ENCODE data around the gene LRRC4. TPM values are rescaled to one million over a fixed set of nuclear protein-coding genes. Genes with fewer than 3 reads are reported as not detected.

Gene LRRC4
- total RNA-seq, 4 donors from 2014 or later = 0.29 to 2.5 (median 1.2) TPM

GRCh38 chr7:128033246-128033645, 2.0 kb upstream of the LRRC4 start:
- Histone ChIP-seq H3K27ac (no peak overlapping the region), H3K36me3 (no peaks in the 10 kb centered on the region), H3K4me3 (no peak overlapping the region), H3K9me3 (no peaks in the 10 kb centered on the region), H3K27me3 (no peaks in the 10 kb centered on the region), H3K4me1 (peaks cover 5 to 6% of the 10 kb centered on the region in 2 donors)
- intact Hi-C loops (cut with DNase I; ENCODE audit: low total_unique reads) = no loop called here
- no peak for DNase-seq
- no peak for TF ChIP-seq POLR2A (IDR thresholded peaks at IDR 0.05)

DNA sequence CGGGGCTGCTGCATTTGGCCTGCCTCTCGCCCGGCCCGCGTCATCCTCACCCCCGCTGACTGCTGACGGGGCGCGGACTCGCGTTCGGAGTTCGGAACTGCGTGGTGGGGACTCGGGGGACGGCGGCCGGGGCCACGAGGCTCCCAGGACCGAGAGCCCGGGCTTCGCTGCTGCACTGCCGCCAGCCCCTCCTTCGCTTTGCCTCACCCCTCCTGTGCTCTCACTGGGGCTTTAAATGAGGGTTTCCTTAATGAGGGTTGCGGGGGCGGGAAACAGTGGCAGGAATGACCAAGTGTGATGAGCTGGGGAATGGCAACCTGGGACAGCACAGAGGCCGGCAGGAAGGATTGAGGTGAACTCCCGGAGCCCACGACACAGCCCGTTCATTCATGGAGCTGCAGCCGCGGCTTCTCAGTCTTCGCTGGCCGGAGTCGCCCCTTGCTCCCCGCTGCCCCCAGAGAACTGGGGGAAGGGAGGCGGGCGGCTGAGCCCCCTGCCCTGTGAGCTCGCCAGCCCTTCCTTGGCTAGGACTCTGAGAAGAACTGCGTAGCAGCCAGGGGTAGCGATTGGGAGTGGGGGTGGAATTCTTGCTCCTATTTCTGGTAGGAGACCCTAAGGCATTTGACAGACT, 1.5 kb upstream of the LRRC4 start:
- peak overlapping the region in 1 of 2 donors; percentile 55 for H3K27ac ChIP-seq
- intact Hi-C loops (cut with DNase I; ENCODE audit: low total_unique reads) = no loop called here
- H3K27me3 ChIP-seq = no peaks in the 10 kb centered on the region
- no peaks in the 10 kb centered on the region for H3K36me3 ChIP-seq
- no peak for DNase-seq
- H3K4me1 ChIP-seq = peaks cover 5 to 6% of the 10 kb centered on the region in 2 donors
- no peaks in the 10 kb centered on the region for H3K9me3 ChIP-seq
- no peak for TF ChIP-seq POLR2A (IDR thresholded peaks at IDR 0.05)
- TF ChIP-seq, protein P1, sequence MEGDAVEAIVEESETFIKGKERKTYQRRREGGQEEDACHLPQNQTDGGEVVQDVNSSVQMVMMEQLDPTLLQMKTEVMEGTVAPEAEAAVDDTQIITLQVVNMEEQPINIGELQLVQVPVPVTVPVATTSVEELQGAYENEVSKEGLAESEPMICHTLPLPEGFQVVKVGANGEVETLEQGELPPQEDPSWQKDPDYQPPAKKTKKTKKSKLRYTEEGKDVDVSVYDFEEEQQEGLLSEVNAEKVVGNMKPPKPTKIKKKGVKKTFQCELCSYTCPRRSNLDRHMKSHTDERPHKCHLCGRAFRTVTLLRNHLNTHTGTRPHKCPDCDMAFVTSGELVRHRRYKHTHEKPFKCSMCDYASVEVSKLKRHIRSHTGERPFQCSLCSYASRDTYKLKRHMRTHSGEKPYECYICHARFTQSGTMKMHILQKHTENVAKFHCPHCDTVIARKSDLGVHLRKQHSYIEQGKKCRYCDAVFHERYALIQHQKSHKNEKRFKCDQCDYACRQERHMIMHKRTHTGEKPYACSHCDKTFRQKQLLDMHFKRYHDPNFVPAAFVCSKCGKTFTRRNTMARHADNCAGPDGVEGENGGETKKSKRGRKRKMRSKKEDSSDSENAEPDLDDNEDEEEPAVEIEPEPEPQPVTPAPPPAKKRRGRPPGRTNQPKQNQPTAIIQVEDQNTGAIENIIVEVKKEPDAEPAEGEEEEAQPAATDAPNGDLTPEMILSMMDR (IDR thresholded peaks at IDR 0.05) = no peak
- peak overlapping the region; percentile 25 to 49 for H3K4me3 ChIP-seq

- intact Hi-C loops (cut with DNase I; ENCODE audit: low total_unique reads) = no loop called here
- Histone ChIP-seq H3K27ac (peak overlapping the region; percentile 44 to 55), H3K36me3 (no peaks in the 10 kb centered on the region), H3K27me3 (no peaks in the 10 kb centered on the region), H3K4me3 (peak overlapping the region; percentile 25 to 49), H3K9me3 (no peaks in the 10 kb centered on the region), H3K4me1 (peaks cover 5 to 6% of the 10 kb centered on the region in 2 donors)
- DNase-seq = peak; percentile 38 to 51
- TF ChIP-seq POLR2A (IDR thresholded peaks at IDR 0.05) = peak in 1 of 2 donors; percentile 9
- TF ChIP-seq, protein P1 (IDR thresholded peaks at IDR 0.05) = peak in 2 of 4 experiments; percentile 45 to 46
Measured at GRCh38 chr7:128031901-128032604, 816 bp upstream of the LRRC4 start.

DNA sequence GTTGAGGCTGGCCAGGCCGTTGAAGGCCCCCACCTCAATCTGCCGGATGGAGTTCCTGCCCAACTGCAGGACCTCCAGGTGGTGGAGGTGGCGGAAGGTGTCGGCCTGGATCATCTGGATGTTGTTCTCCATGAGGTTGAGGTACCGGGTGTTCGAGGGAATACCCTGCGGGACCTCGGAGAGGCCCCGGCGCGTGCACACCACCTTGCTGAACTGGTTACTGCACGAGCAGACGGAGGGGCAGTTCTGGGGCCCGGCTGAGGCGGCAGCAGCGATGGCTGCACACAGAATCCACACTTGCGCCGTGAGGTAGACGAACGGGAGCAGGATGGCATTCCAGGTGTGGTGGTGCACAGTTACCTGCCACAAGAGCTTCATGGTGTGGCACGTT, 979 bp downstream of the LRRC4 start:
- TF ChIP-seq POLR2A (IDR thresholded peaks at IDR 0.05) = no peak
- TF ChIP-seq, protein P1 (IDR thresholded peaks at IDR 0.05) = no peak
- Histone ChIP-seq H3K4me3 (no peak overlapping the region), H3K9me3 (no peaks in the 10 kb centered on the region), H3K36me3 (no peaks in the 10 kb centered on the region), H3K4me1 (peaks cover 5 to 6% of the 10 kb centered on the region in 2 donors), H3K27me3 (no peaks in the 10 kb centered on the region), H3K27ac (no peak overlapping the region)
- DNase-seq = no peak
- intact Hi-C loops (cut with DNase I; ENCODE audit: low total_unique reads) = no loop called here

DNA sequence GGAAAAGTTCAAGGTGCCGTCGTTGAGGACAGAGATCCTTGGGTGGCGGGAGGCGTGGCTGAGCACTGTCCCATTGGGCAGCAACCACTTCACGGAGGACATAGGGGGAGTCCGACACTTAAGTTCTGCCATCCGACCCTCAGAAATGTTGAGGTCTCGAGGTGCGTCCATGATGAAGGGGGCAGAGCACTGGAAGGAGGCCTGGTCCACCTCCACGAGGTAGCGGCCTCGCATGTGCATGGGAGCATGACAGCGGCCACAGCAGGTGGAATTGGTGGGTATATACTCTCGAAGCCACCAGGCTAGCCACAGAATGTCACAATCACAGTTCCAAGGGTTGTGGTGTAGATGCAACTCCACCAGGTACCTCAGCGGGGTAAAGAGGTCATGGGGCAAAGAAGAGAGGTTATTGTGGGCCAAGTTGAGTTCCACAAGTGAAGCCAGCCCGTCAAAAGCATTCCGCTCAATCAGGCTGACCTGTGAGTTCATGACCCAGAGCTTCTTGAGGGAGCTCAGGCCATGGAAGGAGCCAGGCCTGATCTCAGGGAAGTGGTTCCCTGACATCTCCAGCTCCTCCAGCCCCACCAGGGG, 1.7 kb downstream of the LRRC4 start:
- TF ChIP-seq POLR2A (IDR thresholded peaks at IDR 0.05) = no peak
- TF ChIP-seq, protein P1 (IDR thresholded peaks at IDR 0.05) = no peak
- Histone ChIP-seq H3K27me3 (no peaks in the 10 kb centered on the region), H3K4me1 (peaks cover 5 to 6% of the 10 kb centered on the region in 2 donors), H3K4me3 (no peak overlapping the region), H3K9me3 (no peaks in the 10 kb centered on the region), H3K27ac (no peak overlapping the region), H3K36me3 (no peaks in the 10 kb centered on the region)
- DNase-seq = no peak
- intact Hi-C loops (cut with DNase I; ENCODE audit: low total_unique reads) = no loop called here

All from uterus (tissue), 4 donors.